Measurements from ENCODE around the gene MAPRE2.

MAPRE2 gene

DNA sequence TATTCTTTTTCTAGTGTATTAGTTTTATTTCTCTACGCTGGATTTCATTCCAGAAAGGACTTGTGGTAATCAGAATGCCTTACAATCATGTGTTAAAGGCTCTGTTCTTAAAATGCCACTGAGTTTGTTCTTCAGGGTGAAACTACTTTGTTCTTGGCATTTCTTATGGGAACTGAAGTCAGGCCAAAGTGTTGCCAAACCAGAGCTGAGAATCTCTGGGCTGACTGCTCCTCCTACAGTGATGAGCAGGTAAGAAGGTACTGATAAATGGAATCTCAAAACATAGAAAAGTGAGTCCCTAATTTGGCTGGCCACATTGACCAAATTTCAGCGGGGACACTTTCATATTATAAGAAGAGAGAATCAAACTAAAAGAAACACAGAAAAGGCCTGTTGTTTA is 144.6 kb downstream of the MAPRE2 start:
- TF ChIP-seq, protein P1, sequence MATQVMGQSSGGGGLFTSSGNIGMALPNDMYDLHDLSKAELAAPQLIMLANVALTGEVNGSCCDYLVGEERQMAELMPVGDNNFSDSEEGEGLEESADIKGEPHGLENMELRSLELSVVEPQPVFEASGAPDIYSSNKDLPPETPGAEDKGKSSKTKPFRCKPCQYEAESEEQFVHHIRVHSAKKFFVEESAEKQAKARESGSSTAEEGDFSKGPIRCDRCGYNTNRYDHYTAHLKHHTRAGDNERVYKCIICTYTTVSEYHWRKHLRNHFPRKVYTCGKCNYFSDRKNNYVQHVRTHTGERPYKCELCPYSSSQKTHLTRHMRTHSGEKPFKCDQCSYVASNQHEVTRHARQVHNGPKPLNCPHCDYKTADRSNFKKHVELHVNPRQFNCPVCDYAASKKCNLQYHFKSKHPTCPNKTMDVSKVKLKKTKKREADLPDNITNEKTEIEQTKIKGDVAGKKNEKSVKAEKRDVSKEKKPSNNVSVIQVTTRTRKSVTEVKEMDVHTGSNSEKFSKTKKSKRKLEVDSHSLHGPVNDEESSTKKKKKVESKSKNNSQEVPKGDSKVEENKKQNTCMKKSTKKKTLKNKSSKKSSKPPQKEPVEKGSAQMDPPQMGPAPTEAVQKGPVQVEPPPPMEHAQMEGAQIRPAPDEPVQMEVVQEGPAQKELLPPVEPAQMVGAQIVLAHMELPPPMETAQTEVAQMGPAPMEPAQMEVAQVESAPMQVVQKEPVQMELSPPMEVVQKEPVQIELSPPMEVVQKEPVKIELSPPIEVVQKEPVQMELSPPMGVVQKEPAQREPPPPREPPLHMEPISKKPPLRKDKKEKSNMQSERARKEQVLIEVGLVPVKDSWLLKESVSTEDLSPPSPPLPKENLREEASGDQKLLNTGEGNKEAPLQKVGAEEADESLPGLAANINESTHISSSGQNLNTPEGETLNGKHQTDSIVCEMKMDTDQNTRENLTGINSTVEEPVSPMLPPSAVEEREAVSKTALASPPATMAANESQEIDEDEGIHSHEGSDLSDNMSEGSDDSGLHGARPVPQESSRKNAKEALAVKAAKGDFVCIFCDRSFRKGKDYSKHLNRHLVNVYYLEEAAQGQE (IDR thresholded peaks at IDR 0.05; ENCODE audit: low read depth) = no peak
- TF ChIP-seq, protein P2, sequence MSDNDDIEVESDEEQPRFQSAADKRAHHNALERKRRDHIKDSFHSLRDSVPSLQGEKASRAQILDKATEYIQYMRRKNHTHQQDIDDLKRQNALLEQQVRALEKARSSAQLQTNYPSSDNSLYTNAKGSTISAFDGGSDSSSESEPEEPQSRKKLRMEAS (IDR thresholded peaks at IDR 0.05) = no peak
- TF ChIP-seq NFIC (IDR thresholded peaks at IDR 0.05) (no peak), EP300 (IDR thresholded peaks at IDR 0.05; ENCODE audit: borderline replicate concordance) (no peak), TEAD4 (IDR thresholded peaks at IDR 0.05) (no peak), RAD21 (IDR thresholded peaks at IDR 0.05; ENCODE audit: low read depth) (no peak), ZBTB7A (IDR thresholded peaks at IDR 0.05; ENCODE audit: low read depth) (no peak), TCF12 (IDR thresholded peaks at IDR 0.05; ENCODE audit: low read depth) (no peak), CEBPB (IDR thresholded peaks at IDR 0.05) (no peak)

DNA sequence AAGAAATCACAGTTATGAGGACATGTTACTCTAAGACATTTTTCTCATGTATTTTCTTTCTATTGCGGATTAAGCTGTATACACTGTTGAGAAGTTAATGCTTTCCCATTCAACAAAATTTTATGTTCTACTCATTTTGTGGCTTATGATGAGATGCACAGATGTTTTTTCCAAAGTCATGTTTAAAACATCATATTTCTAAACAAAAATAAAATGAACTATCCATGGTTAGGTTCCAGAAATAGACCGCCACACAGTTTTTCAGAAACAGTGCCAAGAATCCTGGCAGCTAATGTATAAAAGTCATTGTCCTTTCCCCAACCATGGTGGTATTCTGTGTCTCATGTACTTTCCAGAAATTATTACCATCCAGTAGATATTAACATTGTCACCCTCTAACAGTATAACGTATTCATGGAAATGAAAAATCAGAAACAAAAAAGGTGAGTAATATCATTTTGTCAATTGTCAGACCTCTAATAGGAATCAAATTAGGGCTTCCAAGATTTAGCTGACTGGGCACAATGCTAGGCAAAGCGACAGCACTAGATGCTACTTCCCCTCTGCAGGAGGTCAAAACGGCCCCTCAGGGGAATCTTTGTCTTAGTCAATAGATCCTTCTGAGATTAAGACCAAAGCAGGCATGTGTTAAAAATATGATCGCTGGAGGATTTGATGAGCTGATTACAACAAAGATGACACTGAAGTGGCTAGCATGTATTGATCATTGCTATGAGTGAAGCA is 145.2 kb downstream of the MAPRE2 start:
- TF ChIP-seq TEAD4 (IDR thresholded peaks at IDR 0.05) (no peak), EP300 (IDR thresholded peaks at IDR 0.05; ENCODE audit: borderline replicate concordance) (no peak), CREB1 (IDR thresholded peaks at IDR 0.05; ENCODE audit: low read depth) (no peak), TCF12 (IDR thresholded peaks at IDR 0.05; ENCODE audit: low read depth) (no peak), FOXM1 (IDR thresholded peaks at IDR 0.05; ENCODE audit: borderline replicate concordance, low read depth) (no peak), EGR1 (IDR thresholded peaks at IDR 0.05) (no peak)

DNA sequence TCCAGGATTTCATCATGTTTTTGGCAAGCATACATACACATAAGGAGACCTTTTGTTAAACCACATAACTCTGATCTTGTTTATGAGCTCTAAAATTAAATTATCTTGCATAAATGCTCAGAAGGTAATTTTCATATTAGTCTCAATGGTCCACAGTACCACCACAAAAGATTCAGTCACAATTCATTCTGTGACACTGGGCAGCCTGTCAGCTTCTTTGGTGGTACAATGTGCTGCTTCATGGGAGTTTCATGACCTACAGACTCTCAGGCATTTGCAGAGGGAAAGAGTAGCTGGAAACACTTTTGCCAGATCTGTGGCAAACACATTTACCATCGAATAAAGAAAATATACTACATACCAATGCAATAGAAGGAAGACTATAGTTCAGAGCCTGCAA is 148.3 kb downstream of the MAPRE2 start:
- TF ChIP-seq NFIC (IDR thresholded peaks at IDR 0.05) (no peak), TCF12 (IDR thresholded peaks at IDR 0.05; ENCODE audit: low read depth) (no peak), EP300 (IDR thresholded peaks at IDR 0.05; ENCODE audit: borderline replicate concordance) (no peak), CEBPB (IDR thresholded peaks at IDR 0.05) (no peak), YY1 (IDR thresholded peaks at IDR 0.05; ENCODE audit: low read depth) (no peak), TAF1 (IDR thresholded peaks at IDR 0.05; ENCODE audit: low read depth) (no peak), ZBTB7A (IDR thresholded peaks at IDR 0.05; ENCODE audit: low read depth) (no peak), FOXM1 (IDR thresholded peaks at IDR 0.05; ENCODE audit: borderline replicate concordance, low read depth) (no peak), EGR1 (IDR thresholded peaks at IDR 0.05) (no peak), CREB1 (IDR thresholded peaks at IDR 0.05; ENCODE audit: low read depth) (no peak), RAD21 (IDR thresholded peaks at IDR 0.05; ENCODE audit: low read depth) (no peak), TEAD4 (IDR thresholded peaks at IDR 0.05) (no peak)
- TF ChIP-seq, protein P1 (IDR thresholded peaks at IDR 0.05; ENCODE audit: low read depth) = no peak
- TF ChIP-seq, protein P2 (IDR thresholded peaks at IDR 0.05) = no peak
- TF ChIP-seq, protein P3, sequence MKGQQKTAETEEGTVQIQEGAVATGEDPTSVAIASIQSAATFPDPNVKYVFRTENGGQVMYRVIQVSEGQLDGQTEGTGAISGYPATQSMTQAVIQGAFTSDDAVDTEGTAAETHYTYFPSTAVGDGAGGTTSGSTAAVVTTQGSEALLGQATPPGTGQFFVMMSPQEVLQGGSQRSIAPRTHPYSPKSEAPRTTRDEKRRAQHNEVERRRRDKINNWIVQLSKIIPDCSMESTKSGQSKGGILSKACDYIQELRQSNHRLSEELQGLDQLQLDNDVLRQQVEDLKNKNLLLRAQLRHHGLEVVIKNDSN (IDR thresholded peaks at IDR 0.05) = no peak

DNA sequence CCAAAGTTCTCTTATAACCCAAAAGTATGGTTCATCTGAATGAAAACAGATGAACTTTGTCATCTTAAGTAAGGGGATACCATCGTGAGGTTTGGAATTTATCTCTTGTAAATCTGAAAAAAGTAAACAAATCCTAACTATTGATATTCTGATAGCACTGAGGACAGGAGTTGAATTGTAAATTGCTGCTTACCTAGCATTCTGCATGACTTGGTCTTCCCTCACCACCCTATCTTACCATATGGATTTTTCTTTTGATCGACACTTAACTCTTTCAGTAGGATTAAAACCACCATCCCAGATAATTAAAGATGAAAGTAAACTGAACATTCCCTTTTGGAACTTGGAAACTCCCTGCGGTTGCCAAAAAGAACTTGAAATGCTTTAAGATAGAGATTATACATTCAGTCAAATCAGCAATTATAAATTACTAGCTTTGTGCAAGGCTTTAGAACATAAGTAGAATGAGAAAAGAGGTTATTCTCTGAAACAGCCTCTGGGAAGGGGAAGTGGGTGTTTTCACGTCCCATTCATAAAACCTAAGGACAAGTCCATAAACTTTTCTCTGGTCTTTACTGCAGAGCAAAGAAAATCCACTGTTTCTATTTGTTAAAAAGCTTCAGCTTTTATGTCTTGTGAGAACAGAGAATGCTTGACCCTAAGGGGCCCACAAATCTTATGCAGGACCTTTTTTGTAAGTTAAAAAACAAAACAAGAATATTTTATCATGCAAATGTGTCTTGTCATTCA is 149.9 kb downstream of the MAPRE2 start:
- TF ChIP-seq, protein P1 (IDR thresholded peaks at IDR 0.05; ENCODE audit: low read depth) = no peak
- TF ChIP-seq EGR1 (IDR thresholded peaks at IDR 0.05) = no peak
- TF ChIP-seq FOXM1 (IDR thresholded peaks at IDR 0.05; ENCODE audit: borderline replicate concordance, low read depth) = no peak
- TF ChIP-seq, protein P2 (IDR thresholded peaks at IDR 0.05) = no peak
- TF ChIP-seq TAF1 (IDR thresholded peaks at IDR 0.05; ENCODE audit: low read depth) = no peak
- TF ChIP-seq YY1 (IDR thresholded peaks at IDR 0.05; ENCODE audit: low read depth) = no peak
- no peak for TF ChIP-seq CEBPB (IDR thresholded peaks at IDR 0.05)
